ENCODE data around the gene BBS12.

Gene BBS12

GRCh38 chr4:122689972-122690371 lies 42.5 kb upstream of the BBS12 start:
- ATAC-seq, result no peak
- TF ChIP-seq TCF4 (CRISPR knock-in tag; IDR thresholded peaks at IDR 0.05; ENCODE audit: borderline replicate concordance) (no peak), ZFP3 (CRISPR knock-in tag; IDR thresholded peaks at IDR 0.05) (no peak), SNAI2 (CRISPR knock-in tag; IDR thresholded peaks at IDR 0.05) (no peak), CREB5 (CRISPR knock-in tag; IDR thresholded peaks at IDR 0.05; ENCODE audit: low read depth) (no peak), ZNF565 (CRISPR knock-in tag; conservative IDR thresholded peaks at IDR 0.05; ENCODE audit: low read depth) (no peak), ESRRG (CRISPR knock-in tag; IDR thresholded peaks at IDR 0.05) (no peak), ARNTL (CRISPR knock-in tag; IDR thresholded peaks at IDR 0.05; ENCODE audit: borderline replicate concordance, low read depth) (no peak), OSR1 (CRISPR knock-in tag; IDR thresholded peaks at IDR 0.05) (no peak), GLIS3 (CRISPR knock-in tag; IDR thresholded peaks at IDR 0.05) (no peak), RARB (CRISPR knock-in tag; IDR thresholded peaks at IDR 0.05) (no peak), ZC3H10 (CRISPR knock-in tag; IDR thresholded peaks at IDR 0.05) (no peak), PPARA (CRISPR knock-in tag; IDR thresholded peaks at IDR 0.05; ENCODE audit: borderline replicate concordance) (no peak), CSRNP3 (CRISPR knock-in tag; IDR thresholded peaks at IDR 0.05) (no peak)
- TF ChIP-seq, protein P1, sequence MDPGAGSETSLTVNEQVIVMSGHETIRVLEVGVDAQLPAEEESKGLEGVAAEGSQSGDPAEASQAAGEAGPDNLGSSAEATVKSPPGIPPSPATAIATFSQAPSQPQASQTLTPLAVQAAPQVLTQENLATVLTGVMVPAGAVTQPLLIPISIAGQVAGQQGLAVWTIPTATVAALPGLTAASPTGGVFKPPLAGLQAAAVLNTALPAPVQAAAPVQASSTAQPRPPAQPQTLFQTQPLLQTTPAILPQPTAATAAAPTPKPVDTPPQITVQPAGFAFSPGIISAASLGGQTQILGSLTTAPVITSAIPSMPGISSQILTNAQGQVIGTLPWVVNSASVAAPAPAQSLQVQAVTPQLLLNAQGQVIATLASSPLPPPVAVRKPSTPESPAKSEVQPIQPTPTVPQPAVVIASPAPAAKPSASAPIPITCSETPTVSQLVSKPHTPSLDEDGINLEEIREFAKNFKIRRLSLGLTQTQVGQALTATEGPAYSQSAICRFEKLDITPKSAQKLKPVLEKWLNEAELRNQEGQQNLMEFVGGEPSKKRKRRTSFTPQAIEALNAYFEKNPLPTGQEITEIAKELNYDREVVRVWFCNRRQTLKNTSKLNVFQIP (CRISPR knock-in tag; IDR thresholded peaks at IDR 0.05; ENCODE audit: borderline replicate concordance, low read depth), result no peak
- TF ChIP-seq, protein P2, sequence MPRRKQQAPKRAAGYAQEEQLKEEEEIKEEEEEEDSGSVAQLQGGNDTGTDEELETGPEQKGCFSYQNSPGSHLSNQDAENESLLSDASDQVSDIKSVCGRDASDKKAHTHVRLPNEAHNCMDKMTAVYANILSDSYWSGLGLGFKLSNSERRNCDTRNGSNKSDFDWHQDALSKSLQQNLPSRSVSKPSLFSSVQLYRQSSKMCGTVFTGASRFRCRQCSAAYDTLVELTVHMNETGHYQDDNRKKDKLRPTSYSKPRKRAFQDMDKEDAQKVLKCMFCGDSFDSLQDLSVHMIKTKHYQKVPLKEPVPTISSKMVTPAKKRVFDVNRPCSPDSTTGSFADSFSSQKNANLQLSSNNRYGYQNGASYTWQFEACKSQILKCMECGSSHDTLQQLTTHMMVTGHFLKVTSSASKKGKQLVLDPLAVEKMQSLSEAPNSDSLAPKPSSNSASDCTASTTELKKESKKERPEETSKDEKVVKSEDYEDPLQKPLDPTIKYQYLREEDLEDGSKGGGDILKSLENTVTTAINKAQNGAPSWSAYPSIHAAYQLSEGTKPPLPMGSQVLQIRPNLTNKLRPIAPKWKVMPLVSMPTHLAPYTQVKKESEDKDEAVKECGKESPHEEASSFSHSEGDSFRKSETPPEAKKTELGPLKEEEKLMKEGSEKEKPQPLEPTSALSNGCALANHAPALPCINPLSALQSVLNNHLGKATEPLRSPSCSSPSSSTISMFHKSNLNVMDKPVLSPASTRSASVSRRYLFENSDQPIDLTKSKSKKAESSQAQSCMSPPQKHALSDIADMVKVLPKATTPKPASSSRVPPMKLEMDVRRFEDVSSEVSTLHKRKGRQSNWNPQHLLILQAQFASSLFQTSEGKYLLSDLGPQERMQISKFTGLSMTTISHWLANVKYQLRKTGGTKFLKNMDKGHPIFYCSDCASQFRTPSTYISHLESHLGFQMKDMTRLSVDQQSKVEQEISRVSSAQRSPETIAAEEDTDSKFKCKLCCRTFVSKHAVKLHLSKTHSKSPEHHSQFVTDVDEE (CRISPR knock-in tag; IDR thresholded peaks at IDR 0.05), result no peak

GRCh38 chr4:122691988-122692387 lies 40.5 kb upstream of the BBS12 start:
- no peak for ATAC-seq
- no peak for TF ChIP-seq SNAI2 (CRISPR knock-in tag; IDR thresholded peaks at IDR 0.05)
- TF ChIP-seq ZFP3 (CRISPR knock-in tag; IDR thresholded peaks at IDR 0.05), result no peak
- TF ChIP-seq CSRNP3 (CRISPR knock-in tag; IDR thresholded peaks at IDR 0.05), result no peak
- TF ChIP-seq, protein P1 (CRISPR knock-in tag; IDR thresholded peaks at IDR 0.05; ENCODE audit: borderline replicate concordance, low read depth), result no peak
- TF ChIP-seq OSR1 (CRISPR knock-in tag; IDR thresholded peaks at IDR 0.05), result no peak
- no peak for TF ChIP-seq TCF4 (CRISPR knock-in tag; IDR thresholded peaks at IDR 0.05; ENCODE audit: borderline replicate concordance)
- TF ChIP-seq PPARA (CRISPR knock-in tag; IDR thresholded peaks at IDR 0.05; ENCODE audit: borderline replicate concordance), result no peak
- no peak for TF ChIP-seq BACH2 (CRISPR knock-in tag; IDR thresholded peaks at IDR 0.05; ENCODE audit: borderline replicate concordance)
- no peak for TF ChIP-seq ZNF8 (CRISPR knock-in tag; IDR thresholded peaks at IDR 0.05)
- TF ChIP-seq PATZ1 (CRISPR knock-in tag; IDR thresholded peaks at IDR 0.05; ENCODE audit: borderline replicate concordance), result no peak

All from SK-N-SH treated with all-trans-retinoic acid at 6 μM for 48 hours (cell line).